GM04504 (cell line): Measurements from ENCODE around the gene PRPF38B.
A peak's percentile ranks its signal among the peaks of the same experiment; 100 is the strongest.
"Not testable (repeated sequence)": the region's sequence is repeated elsewhere in the genome, so short reads cannot be mapped to it uniquely, and the experiment has no call there.

Source experiments
- DNase-seq: peaks from one replicate; pipeline ENCODE4 v3.0.0-alpha.2; 2012; ENCODE audit warnings: low read depth

PRPF38B gene

GRCh38 chr1:108679586-108680213 lies 12.4 kb upstream of the PRPF38B start:
- DNase-seq, result no peak

- not testable (repeated sequence) for DNase-seq
Observed at GRCh38 chr1:108681701-108682100, 10.4 kb upstream of the PRPF38B start.

GRCh38 chr1:108685529-108685928 lies 6.6 kb upstream of the PRPF38B start:
- DNase-seq, result no peak

DNA sequence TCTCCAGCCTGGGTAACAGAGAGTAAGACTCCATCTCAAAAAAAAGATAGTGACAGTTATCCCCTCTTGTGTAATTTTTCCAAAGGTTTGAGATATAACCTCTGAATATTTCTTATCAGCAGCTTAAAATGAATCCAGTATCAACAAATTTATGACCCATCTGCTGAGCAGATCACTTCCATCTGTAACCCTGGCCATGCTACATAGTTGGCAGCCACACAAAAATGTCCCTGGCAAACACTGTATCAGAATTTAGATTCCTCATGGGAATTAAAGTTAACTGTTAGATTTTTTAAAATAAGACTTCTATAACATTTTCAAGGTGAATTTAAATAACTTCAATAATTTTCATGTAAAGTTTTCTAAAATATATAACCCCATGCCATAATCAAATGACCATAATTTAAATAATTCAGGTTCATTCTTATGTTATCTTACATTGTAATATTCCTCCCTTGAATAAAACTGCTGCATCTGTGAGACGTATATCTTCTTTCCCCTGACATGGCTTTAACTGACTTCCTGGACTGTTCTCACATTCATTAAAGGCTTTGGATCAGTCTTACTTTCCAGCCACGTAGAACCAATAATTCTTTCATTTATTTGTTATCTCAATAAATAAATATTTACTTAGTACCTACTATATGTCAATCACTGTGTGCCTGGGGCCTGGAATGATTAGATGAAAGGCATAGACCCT lies 5.3 kb upstream of the PRPF38B start:
- DNase-seq, result peak; percentile 60

- DNase-seq, result no peak
Observed at GRCh38 chr1:108691128-108691941, 775 bp upstream of the PRPF38B start.

GRCh38 chr1:108692724-108693655 lies 880 bp downstream of the PRPF38B start:
- peak; percentile 43 for DNase-seq

DNA sequence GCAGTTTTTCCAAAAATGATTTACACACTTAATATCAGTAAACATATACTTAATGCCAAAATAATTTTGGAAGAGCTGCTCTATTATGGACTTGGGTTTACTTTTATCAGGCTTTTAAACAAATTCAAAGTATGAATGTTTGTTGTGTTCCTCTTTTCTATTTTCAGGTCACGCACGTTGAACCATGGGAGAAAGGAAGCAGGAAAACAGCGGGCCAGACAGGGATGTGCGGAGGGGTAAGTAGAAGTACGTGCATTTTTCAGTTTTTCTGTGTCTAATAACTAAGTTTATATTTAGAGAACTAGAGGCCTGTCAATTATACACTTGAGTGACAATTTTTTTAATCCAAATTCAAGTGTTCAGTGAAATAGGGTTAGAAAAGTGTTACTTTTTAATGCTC lies 3.4 kb downstream of the PRPF38B start:
- no peak for DNase-seq

- DNase-seq, result no peak
Observed at GRCh38 chr1:108699375-108700332, 7.5 kb downstream of the PRPF38B start.

- DNase-seq, result no peak
Observed at GRCh38 chr1:108701176-108701849, 9.2 kb downstream of the PRPF38B start.

GRCh38 chr1:108702109-108702508 lies 10.0 kb downstream of the PRPF38B start:
- not testable (repeated sequence) for DNase-seq

DNA sequence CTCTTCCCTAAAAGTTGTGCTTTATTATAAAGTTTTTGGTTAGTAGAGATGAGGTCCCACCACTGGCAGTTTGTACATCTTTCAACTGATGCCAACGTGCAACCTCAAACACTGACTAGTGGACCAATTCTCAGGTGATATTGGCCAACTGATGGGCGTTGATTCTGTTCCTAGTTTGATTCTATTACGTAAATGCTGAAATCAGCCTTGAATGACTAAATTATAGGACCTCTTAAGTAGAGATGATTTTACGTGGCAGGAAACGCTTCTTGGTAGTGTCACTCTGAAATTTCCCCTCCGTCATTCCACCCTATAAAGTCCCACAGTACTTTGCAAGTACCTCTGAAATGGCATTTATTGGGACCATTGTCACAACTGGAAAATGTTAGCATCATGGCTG lies 11.8 kb downstream of the PRPF38B start:
- DNase-seq, result no peak

GRCh38 chr1:108704496-108704895 lies 12.4 kb downstream of the PRPF38B start:
- DNase-seq, result peak; percentile 26

GRCh38 chr1:108706643-108707042 lies 14.5 kb downstream of the PRPF38B start:
- DNase-seq, result no peak

DNA sequence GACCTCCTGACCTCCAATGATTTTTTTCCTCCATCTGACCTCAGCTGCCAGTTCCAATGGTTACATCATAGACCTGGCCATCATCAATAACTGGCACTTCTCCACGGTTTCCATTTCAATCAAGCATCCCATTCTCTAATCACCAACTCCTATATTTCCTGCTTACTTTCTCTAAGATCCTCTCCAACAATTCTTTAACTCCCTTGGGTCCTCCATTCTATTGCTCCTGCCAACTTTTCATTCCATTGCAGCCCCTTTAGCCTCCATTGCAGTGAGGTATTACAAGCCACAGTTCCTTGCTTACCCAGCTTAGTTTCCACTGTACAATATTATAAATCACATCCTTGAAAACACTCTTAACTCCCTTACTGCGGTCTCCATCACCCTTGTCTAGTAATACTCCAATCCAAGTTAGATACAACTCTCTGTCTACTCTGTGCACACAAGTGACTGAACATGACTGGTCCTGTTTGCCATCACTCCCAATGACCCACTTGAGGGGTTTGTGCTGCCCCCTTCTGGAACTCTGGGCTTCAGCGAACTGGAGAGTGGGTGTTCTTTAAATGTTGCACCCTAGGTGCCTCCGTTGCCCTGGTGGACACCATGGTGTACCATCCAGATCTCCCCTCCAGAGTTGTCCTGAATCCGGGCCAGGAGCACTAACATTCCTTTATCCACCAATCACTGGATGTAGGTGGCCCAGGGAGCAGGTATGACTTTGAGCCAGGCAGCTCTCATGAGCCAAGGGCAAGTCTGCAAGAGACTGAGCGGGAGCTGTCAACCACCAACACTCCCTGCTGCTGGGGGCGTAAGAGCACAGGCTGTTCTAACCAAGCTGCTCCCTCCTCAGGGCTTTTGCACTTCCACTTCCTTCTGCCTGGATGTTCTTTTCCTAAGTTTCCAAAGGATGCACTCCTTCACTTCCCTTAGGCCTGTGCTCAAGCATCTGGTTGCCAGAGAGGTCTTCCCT lies 16.9 kb downstream of the PRPF38B start:
- no peak for DNase-seq

DNA sequence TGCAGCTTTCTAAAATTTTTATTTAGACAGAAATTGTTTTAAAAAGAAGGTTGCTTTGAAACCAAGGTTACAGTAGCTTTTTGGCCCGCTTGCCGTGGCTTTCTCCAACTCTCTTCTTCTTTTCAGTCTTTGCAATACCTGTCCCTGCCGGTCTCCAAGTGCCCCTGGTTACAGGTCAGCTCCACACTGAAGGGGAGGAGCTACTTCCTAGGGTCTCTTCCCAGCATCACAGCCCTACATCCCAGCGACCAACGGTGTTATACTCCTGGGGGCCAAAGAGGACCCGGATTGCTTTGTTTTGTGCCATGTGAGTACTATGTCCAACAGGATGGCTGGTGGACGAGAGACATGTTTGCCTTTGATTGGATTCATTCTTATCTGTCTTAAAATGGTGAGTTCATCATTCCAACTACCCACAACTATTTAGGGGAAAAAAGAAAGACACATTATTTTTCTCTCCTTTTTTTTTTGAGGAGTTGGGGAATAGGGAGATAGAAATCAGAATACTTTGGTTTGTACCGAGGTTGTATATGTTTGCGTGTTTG lies 20.6 kb downstream of the PRPF38B start, which contains the start of gene FNDC7:
FNDC7 (plus strand) TSS at position 303 of the 545 bp plus-strand sequence; CDS start at position 329, 26 bp downstream.
- no peak for DNase-seq

GRCh38 chr1:108715932-108716331 lies 23.8 kb downstream of the PRPF38B start:
- DNase-seq, result no peak

- no peak for DNase-seq
Observed at GRCh38 chr1:108716437-108717230, 24.5 kb downstream of the PRPF38B start.
